Measurements from ENCODE around the gene ENTPD5.
A peak's percentile ranks its signal among the peaks of the same experiment; 100 is the strongest.
"Not testable (repeated sequence)": the region's sequence is repeated elsewhere in the genome, so short reads cannot be mapped to it uniquely, and the experiment has no call there.

Gene ENTPD5

DNA sequence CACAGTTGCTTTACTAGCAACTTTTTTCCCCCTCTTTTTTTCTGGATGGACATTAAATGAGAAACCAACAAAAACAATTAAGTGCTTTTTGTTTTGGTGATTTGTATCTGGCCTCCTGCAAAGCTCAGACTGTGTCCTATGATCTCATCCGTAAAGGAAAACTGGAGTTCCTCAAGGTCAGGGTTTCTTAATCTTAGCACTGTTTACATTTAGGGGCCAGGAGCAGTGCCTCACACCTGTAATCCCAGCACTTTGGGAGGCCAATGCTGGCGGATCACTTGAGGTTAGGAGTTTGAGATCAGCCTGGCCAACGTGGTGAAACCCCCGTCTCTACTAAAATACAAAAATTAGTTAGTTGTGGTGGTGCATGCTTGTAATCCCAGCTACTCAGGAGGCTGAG, 28.0 kb downstream of the ENTPD5 start:
- TF ChIP-seq GATA1 (IDR thresholded peaks at IDR 0.05; ENCODE audit: low read depth, low read length) (no peak), POLR2A (IDR thresholded peaks at IDR 0.05; ENCODE audit: low read length) (no peak)
- no peak for DNase-seq

- DNase-seq = not testable (repeated sequence)
Measured at GRCh38 chr14:73988656-73989055, 30.4 kb downstream of the ENTPD5 start.

DNA sequence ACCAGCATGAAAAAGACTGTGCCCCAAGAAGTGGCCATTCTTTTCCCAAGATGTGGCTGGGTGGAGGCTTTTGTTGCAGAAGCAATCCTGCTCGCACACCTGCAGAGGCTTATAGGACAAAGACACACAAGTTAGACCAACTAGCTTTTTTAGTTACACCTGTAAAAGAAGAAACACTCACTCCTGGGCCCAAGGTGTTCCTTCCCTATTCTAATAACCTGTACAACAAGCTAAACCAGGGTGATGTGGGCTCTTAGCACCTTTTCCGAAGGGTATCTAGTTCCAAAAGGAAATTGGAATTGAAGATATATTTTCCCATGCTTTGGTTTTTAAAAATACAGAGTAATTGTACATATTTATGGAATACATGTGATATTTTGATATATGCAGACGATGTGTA, 31.0 kb downstream of the ENTPD5 start:
- TF ChIP-seq GATA1 (IDR thresholded peaks at IDR 0.05; ENCODE audit: low read depth, low read length) (no peak), POLR2A (IDR thresholded peaks at IDR 0.05; ENCODE audit: low read length) (no peak)
- DNase-seq = no peak

GRCh38 chr14:73977896-73978295, 41.2 kb downstream of the ENTPD5 start:
- no peak for TF ChIP-seq GATA1 (IDR thresholded peaks at IDR 0.05; ENCODE audit: low read depth, low read length)
- no peak for TF ChIP-seq POLR2A (IDR thresholded peaks at IDR 0.05; ENCODE audit: low read length)
- DNase-seq = no peak

DNA sequence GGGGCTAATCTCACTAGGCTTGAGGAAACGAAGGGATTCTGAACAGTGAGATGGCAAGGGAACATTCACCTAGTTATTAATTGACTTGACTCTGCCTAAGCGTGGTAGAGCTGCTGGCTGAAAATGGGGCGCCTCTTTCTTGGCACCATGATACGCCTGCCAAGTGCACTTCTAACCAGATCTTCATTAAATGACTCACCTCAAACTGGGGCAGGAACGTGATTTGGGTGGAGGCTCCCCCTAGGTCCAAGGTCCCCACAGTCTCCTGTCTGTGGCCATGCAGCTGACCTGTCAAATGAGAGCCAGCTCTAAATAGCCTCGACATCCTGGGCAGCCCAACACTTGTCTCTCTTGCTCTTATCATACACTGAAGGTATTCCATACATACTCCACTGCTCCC, 43.0 kb downstream of the ENTPD5 start:
- no peak for DNase-seq

GRCh38 chr14:73973497-73973896, 45.6 kb downstream of the ENTPD5 start:
- TF ChIP-seq POLR2A (IDR thresholded peaks at IDR 0.05; ENCODE audit: low read length) (no peak), GATA1 (IDR thresholded peaks at IDR 0.05; ENCODE audit: low read depth, low read length) (no peak)
- DNase-seq = peak; percentile 12 to 15

More for the DNA sequence above, 43.0 kb downstream of the ENTPD5 start:
- TF ChIP-seq POLR2A (IDR thresholded peaks at IDR 0.05; ENCODE audit: low read length) = no peak
- no peak for TF ChIP-seq GATA1 (IDR thresholded peaks at IDR 0.05; ENCODE audit: low read depth, low read length)

- no peak for TF ChIP-seq GATA1 (IDR thresholded peaks at IDR 0.05; ENCODE audit: low read depth, low read length)
- TF ChIP-seq POLR2A (IDR thresholded peaks at IDR 0.05; ENCODE audit: low read length) = no peak
- DNase-seq = no peak
Measured at GRCh38 chr14:73968885-73969284, 50.2 kb downstream of the ENTPD5 start.

DNA sequence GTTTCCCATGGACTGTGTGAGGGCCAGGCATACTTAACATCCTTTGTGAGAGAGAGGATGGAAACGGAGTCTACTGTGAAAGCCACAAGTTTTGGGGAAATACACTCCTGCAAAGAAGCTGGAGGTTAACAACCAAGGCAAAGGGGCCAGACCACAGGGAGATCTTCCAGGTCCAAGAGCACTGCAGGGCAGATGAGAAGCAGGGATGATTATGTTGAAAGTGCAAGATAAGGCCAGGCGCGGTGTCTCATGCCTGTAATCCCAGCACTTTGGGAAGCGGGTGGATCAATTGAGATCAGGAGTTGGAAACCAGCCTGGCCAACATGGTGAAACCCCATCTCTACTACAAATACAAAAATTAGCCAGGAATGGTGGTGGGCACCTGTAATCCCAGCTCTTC, 53.9 kb downstream of the ENTPD5 start:
- TF ChIP-seq GATA1 (IDR thresholded peaks at IDR 0.05; ENCODE audit: low read depth, low read length) (no peak), POLR2A (IDR thresholded peaks at IDR 0.05; ENCODE audit: low read length) (no peak)
- DNase-seq = no peak

- TF ChIP-seq GATA1 (IDR thresholded peaks at IDR 0.05; ENCODE audit: low read depth, low read length) (no peak), POLR2A (IDR thresholded peaks at IDR 0.05; ENCODE audit: low read length) (no peak)
- no peak for DNase-seq
Measured at GRCh38 chr14:73961192-73961591, 57.9 kb downstream of the ENTPD5 start.

DNA sequence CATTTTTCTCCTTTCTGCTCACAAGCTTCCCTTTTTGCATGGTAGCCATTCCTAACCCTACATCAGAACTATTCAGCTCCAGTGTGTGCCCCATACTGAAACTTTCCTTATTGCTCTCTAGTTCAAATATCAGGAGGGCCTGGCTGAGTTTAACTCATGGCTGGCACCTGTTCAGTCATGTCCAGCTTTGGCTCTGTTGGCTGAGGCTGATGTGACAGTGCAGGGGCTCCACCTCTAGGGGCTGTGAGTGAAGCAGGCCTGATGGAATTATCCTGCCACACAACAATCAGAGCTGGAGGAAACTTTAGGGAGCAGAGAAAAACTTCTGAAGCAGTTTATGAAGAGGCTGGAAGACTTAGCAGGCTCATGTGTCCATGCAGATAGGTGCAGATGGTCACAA, 60.5 kb downstream of the ENTPD5 start:
- DNase-seq = no peak
- no peak for TF ChIP-seq GATA1 (IDR thresholded peaks at IDR 0.05; ENCODE audit: low read depth, low read length)
- TF ChIP-seq POLR2A (IDR thresholded peaks at IDR 0.05; ENCODE audit: low read length) = no peak

- no peak for DNase-seq
- TF ChIP-seq POLR2A (IDR thresholded peaks at IDR 0.05; ENCODE audit: low read length) (no peak), GATA1 (IDR thresholded peaks at IDR 0.05; ENCODE audit: low read depth, low read length) (no peak)
Measured at GRCh38 chr14:73955674-73956073, 63.4 kb downstream of the ENTPD5 start.

- no peak for DNase-seq
- no peak for TF ChIP-seq GATA1 (IDR thresholded peaks at IDR 0.05; ENCODE audit: low read depth, low read length)
- no peak for TF ChIP-seq POLR2A (IDR thresholded peaks at IDR 0.05; ENCODE audit: low read length)
Measured at GRCh38 chr14:73953731-73954130, 65.4 kb downstream of the ENTPD5 start.

- TF ChIP-seq POLR2A (IDR thresholded peaks at IDR 0.05; ENCODE audit: low read length) (peak; percentile 93), GATA1 (IDR thresholded peaks at IDR 0.05; ENCODE audit: low read depth, low read length) (no peak)
- DNase-seq = peak; percentile 96
Measured at GRCh38 chr14:73949752-73950734, 69.0 kb downstream of the ENTPD5 start, which contains the start of the genes COQ6 and FAM161B. COQ6 (plus strand) TSS chr14:73950302; CDS start chr14:73950333, 31 bp downstream. FAM161B (minus strand) TSS chr14:73950094; CDS start chr14:73950026, 68 bp downstream.

- DNase-seq = no peak
- TF ChIP-seq POLR2A (IDR thresholded peaks at IDR 0.05; ENCODE audit: low read length) (no peak), GATA1 (IDR thresholded peaks at IDR 0.05; ENCODE audit: low read depth, low read length) (no peak)
Measured at GRCh38 chr14:73945159-73945670, 73.9 kb downstream of the ENTPD5 start.
